Measurements from ENCODE around the gene CCDC82.

- TF ChIP-seq CTCF (IDR thresholded peaks at IDR 0.05) = no peak
- no peak for TF ChIP-seq EP300 (IDR thresholded peaks at IDR 0.05)
- no peak for TF ChIP-seq POLR2A (IDR thresholded peaks at IDR 0.05)
Measured at GRCh38 chr11:96318399-96318798, 71.3 kb downstream of the CCDC82 start.
